ENCODE results near the gene DBP. TPM values are rescaled to one million over a fixed set of nuclear protein-coding genes. Genes with fewer than 3 reads are reported as not detected.
A peak's percentile ranks its signal among the peaks of the same experiment; 100 is the strongest.

The DBP gene
- total and polyA plus RNA-seq, 10 of the 15 experiments (the other 5 are each of a cell fraction or from before 2014, with no cell fraction given): 2.0 to 10.6 (median 6.9) TPM

DNA sequence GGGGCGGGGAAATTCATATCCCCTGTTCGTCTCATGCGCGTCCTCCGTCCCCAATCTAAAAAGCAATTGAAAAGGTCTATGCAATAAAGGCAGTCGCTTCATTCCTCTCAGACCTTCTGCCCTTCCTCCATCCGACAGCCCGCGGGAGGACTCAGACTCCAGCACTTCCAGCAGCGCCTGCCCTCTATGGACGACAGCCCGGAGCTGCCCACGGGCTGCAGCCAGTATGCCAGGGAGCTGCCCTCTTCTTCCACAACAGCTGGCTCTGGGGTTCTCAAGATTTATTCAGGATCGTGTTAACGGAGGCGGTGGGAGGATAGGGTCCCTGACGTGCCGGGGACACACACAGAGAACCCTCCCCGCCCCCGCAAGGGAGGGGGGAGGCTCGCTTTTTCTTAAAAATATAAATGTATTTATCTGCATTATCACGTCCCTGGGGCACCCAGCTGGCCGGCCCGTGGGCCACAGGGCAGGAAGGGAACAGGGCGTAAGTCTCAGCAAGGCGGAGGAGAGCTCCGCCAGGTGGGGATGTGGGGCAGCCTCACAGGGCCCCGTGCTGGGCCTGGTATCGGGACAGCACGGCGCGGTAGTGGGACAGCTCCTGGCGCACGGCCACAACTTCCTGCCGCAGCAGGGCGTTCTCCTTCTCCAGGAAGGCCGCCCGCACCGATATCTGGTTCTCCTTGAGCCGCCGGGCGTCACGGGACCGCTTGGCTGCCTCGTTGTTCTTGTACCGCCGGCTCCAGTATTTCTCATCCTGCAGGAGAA, 6.7 kb downstream of the DBP start:
- intact Hi-C loops (cut with micrococcal nuclease; ENCODE audit: unreplicated experiment): loop anchor here (10.0 kb wide), 1 partner anchor 334 kb away; the partner anchor contains the start of gene FTL
- ChIA-PET RAD21 (ENCODE audit: unreplicated experiment) (no interaction called here), CTCF (no interaction called here), SMC1A (ENCODE audit: uncharacterized antibody, unreplicated experiment) (no interaction called here), POLR2A (no interaction called here)
- BruUV-seq (replicated peaks): no TSS peak
- H3K4me3 ChIP-seq: no peak overlapping the region
- ATAC-seq: no peak
- H3K9ac ChIP-seq (ENCODE audit: control insufficient read depth, insufficient read depth, low read length): no peak overlapping the region
- H3K36me3 ChIP-seq (ENCODE audit: control insufficient read depth in 2 of 2, insufficient read depth in 2 of 2, low read length in 1 of 2): peaks cover 4 to 8% of the 10 kb centered on the region in 2 experiments; a peak in 3 of 4 replicates
- no peak overlapping the region for H3K4me2 ChIP-seq (ENCODE audit: control insufficient read depth, insufficient read depth)
- FAIRE-seq: no peak
- no peaks in the 10 kb centered on the region for H3K27me3 ChIP-seq (replicated peaks in 1 of 2; ENCODE audit: control insufficient read depth in 2 of 2, insufficient read depth in 2 of 2, low read length in 1 of 2)
- H4K20me1 ChIP-seq (ENCODE audit: control insufficient read depth, insufficient read depth): no peaks in the 10 kb centered on the region
- H3K79me2 ChIP-seq (ENCODE audit: control insufficient read depth, insufficient read depth, low read length): peaks cover 3% of the 10 kb centered on the region; the same call in 1 of the 2 replicates
- H3K9me3 ChIP-seq (replicated peaks; ENCODE audit: control insufficient read depth, insufficient read depth, low read length): no peaks in the 10 kb centered on the region
- H2AFZ ChIP-seq (ENCODE audit: control insufficient read depth, low read depth, low read length): no peak overlapping the region
- in situ Hi-C loops (cut with MboI): loop anchor here (25.0 kb wide), 1 partner anchor 1257 kb away; the partner anchor contains the start of genes AKT1S1, IL4I1 and TBC1D17
- 88% methylated on average over 42 of the region's 47 CpGs for WGBS (ENCODE audit: insufficient coverage, insufficient replicate concordance, low lambda C conversion rate, missing lambda C conversion rate)
- no peak overlapping the region for H3K27ac ChIP-seq (ENCODE audit: control insufficient read depth, insufficient read depth)
- H3K4me1 ChIP-seq (ENCODE audit: control insufficient read depth, insufficient read depth, low read length): peaks cover 20% of the 10 kb centered on the region
- no peak for DNase-seq (ENCODE audit: low read depth, low spot score)
- TF ChIP-seq, protein P1, sequence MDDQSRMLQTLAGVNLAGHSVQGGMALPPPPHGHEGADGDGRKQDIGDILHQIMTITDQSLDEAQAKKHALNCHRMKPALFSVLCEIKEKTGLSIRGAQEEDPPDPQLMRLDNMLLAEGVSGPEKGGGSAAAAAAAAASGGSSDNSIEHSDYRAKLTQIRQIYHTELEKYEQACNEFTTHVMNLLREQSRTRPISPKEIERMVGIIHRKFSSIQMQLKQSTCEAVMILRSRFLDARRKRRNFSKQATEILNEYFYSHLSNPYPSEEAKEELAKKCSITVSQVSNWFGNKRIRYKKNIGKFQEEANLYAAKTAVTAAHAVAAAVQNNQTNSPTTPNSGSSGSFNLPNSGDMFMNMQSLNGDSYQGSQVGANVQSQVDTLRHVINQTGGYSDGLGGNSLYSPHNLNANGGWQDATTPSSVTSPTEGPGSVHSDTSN (IDR thresholded peaks at IDR 0.05; ENCODE audit: insufficient replicate concordance, low read depth, low read length): no peak
- no peak for TF ChIP-seq BCL11A (IDR thresholded peaks at IDR 0.05; ENCODE audit: low read depth, low read length)
- peak; percentile 43; the same call in 1 of the 2 replicates for TF ChIP-seq POLR2A (IDR thresholded peaks at IDR 0.05; ENCODE audit: low read depth, low read length)

DNA sequence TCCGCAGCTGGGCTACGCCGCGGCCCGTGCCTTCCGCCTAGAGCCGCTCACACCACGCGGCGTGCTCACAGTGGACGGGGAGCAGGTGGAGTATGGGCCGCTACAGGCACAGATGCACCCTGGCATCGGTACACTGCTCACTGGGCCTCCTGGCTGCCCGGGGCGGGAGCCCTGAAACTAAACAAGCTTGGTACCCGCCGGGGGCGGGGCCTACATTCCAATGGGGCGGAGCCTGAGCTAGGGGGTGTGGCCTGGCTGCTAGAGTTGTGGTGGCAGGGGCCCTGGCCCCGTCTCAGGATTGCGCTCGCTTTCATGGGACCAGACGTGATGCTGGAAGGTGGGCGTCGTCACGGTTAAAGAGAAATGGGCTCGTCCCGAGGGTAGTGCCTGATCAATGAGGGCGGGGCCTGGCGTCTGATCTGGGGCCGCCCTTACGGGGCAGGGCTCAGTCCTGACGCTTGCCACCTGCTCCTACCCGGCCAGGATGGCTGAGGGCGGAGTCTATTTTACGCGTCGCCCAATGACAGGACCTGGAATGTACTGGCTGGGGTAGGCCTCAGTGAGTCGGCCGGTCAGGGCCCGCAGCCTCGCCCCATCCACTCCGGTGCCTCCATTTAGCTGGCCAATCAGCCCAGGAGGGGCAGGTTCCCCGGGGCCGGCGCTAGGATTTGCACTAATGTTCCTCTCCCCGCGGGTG, 7.4 kb downstream of the DBP start:
- in situ Hi-C loops (cut with MboI): loop anchor here (25.0 kb wide), 1 partner anchor 1258 kb away; the partner anchor contains the start of genes AKT1S1, IL4I1 and TBC1D17
- no peak overlapping the region for H3K4me2 ChIP-seq (ENCODE audit: control insufficient read depth, insufficient read depth)
- DNase-seq (ENCODE audit: low read depth, low spot score) (no peak), ATAC-seq (no peak), FAIRE-seq (no peak)
- ChIA-PET CTCF (no interaction called here), RAD21 (ENCODE audit: unreplicated experiment) (no interaction called here), POLR2A (no interaction called here), SMC1A (ENCODE audit: uncharacterized antibody, unreplicated experiment) (no interaction called here)
- H4K20me1 ChIP-seq (ENCODE audit: control insufficient read depth, insufficient read depth): no peaks in the 10 kb centered on the region
- 94% methylated on average over 42 of the region's 48 CpGs for WGBS (ENCODE audit: insufficient coverage, insufficient replicate concordance, low lambda C conversion rate, missing lambda C conversion rate)
- no peak overlapping the region for H2AFZ ChIP-seq (ENCODE audit: control insufficient read depth, low read depth, low read length)
- H3K79me2 ChIP-seq (ENCODE audit: control insufficient read depth, insufficient read depth, low read length): peaks cover 3% of the 10 kb centered on the region; the same call in 1 of the 2 replicates
- peaks cover 4 to 8% of the 10 kb centered on the region in 2 experiments; a peak in 3 of 4 replicates for H3K36me3 ChIP-seq (ENCODE audit: control insufficient read depth in 2 of 2, insufficient read depth in 2 of 2, low read length in 1 of 2)
- peaks cover 18% of the 10 kb centered on the region for H3K4me1 ChIP-seq (ENCODE audit: control insufficient read depth, insufficient read depth, low read length)
- no peak overlapping the region for H3K9ac ChIP-seq (ENCODE audit: control insufficient read depth, insufficient read depth, low read length)
- no TSS peak for BruUV-seq (replicated peaks)
- H3K4me3 ChIP-seq: no peak overlapping the region
- H3K9me3 ChIP-seq (replicated peaks; ENCODE audit: control insufficient read depth, insufficient read depth, low read length): no peaks in the 10 kb centered on the region
- H3K27ac ChIP-seq (ENCODE audit: control insufficient read depth, insufficient read depth): no peak overlapping the region
- intact Hi-C loops (cut with micrococcal nuclease; ENCODE audit: unreplicated experiment): loop anchor here (10.0 kb wide), 1 partner anchor 335 kb away; the partner anchor contains the start of gene FTL
- H3K27me3 ChIP-seq (replicated peaks in 1 of 2; ENCODE audit: control insufficient read depth in 2 of 2, insufficient read depth in 2 of 2, low read length in 1 of 2): no peaks in the 10 kb centered on the region
- no peak for TF ChIP-seq MYB (IDR thresholded peaks at IDR 0.05; ENCODE audit: borderline replicate concordance, low read depth, low read length)
- no peak for TF ChIP-seq ZNF217 (IDR thresholded peaks at IDR 0.05)
- TF ChIP-seq, protein P2, sequence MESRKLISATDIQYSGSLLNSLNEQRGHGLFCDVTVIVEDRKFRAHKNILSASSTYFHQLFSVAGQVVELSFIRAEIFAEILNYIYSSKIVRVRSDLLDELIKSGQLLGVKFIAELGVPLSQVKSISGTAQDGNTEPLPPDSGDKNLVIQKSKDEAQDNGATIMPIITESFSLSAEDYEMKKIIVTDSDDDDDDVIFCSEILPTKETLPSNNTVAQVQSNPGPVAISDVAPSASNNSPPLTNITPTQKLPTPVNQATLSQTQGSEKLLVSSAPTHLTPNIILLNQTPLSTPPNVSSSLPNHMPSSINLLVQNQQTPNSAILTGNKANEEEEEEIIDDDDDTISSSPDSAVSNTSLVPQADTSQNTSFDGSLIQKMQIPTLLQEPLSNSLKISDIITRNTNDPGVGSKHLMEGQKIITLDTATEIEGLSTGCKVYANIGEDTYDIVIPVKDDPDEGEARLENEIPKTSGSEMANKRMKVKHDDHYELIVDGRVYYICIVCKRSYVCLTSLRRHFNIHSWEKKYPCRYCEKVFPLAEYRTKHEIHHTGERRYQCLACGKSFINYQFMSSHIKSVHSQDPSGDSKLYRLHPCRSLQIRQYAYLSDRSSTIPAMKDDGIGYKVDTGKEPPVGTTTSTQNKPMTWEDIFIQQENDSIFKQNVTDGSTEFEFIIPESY (IDR thresholded peaks at IDR 0.05): peak; percentile 60; the same call in 1 of the 2 replicates
- TF ChIP-seq NFYB (IDR thresholded peaks at IDR 0.05; ENCODE audit: insufficient read depth, low read depth, low read length): no peak
- TF ChIP-seq, protein P3, sequence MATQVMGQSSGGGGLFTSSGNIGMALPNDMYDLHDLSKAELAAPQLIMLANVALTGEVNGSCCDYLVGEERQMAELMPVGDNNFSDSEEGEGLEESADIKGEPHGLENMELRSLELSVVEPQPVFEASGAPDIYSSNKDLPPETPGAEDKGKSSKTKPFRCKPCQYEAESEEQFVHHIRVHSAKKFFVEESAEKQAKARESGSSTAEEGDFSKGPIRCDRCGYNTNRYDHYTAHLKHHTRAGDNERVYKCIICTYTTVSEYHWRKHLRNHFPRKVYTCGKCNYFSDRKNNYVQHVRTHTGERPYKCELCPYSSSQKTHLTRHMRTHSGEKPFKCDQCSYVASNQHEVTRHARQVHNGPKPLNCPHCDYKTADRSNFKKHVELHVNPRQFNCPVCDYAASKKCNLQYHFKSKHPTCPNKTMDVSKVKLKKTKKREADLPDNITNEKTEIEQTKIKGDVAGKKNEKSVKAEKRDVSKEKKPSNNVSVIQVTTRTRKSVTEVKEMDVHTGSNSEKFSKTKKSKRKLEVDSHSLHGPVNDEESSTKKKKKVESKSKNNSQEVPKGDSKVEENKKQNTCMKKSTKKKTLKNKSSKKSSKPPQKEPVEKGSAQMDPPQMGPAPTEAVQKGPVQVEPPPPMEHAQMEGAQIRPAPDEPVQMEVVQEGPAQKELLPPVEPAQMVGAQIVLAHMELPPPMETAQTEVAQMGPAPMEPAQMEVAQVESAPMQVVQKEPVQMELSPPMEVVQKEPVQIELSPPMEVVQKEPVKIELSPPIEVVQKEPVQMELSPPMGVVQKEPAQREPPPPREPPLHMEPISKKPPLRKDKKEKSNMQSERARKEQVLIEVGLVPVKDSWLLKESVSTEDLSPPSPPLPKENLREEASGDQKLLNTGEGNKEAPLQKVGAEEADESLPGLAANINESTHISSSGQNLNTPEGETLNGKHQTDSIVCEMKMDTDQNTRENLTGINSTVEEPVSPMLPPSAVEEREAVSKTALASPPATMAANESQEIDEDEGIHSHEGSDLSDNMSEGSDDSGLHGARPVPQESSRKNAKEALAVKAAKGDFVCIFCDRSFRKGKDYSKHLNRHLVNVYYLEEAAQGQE (IDR thresholded peaks at IDR 0.05; ENCODE audit: low read depth, low read length): no peak
